Measurements from ENCODE around the gene CIPC. TPM values are rescaled to one million over a fixed set of nuclear protein-coding genes. Genes with fewer than 3 reads are reported as not detected.

CIPC gene
- total RNA-seq, 4 donors from 2014 or later, result 48.6 to 63.3 (median 54.6) TPM

DNA sequence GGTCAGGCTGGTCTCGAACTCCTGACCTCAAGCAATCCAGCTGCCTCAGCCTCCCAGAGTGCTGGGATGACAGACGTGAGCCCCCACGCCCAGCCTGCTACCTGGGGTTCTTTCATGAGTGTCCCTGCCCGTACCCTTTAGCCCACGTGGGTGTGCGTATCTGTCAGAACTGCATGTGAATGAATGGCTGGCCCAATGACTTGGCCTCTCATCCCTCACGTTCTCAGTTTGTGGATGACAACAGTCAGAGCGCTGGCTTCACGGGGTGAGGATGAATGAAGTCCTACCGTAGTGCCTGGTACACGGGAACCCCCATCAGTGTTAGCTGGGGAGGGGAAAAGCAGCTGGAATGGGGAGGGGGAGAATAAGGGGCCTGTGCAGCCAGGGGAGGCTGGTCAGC, 59.7 kb downstream of the CIPC start:
- TF ChIP-seq, protein P1, sequence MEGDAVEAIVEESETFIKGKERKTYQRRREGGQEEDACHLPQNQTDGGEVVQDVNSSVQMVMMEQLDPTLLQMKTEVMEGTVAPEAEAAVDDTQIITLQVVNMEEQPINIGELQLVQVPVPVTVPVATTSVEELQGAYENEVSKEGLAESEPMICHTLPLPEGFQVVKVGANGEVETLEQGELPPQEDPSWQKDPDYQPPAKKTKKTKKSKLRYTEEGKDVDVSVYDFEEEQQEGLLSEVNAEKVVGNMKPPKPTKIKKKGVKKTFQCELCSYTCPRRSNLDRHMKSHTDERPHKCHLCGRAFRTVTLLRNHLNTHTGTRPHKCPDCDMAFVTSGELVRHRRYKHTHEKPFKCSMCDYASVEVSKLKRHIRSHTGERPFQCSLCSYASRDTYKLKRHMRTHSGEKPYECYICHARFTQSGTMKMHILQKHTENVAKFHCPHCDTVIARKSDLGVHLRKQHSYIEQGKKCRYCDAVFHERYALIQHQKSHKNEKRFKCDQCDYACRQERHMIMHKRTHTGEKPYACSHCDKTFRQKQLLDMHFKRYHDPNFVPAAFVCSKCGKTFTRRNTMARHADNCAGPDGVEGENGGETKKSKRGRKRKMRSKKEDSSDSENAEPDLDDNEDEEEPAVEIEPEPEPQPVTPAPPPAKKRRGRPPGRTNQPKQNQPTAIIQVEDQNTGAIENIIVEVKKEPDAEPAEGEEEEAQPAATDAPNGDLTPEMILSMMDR (IDR thresholded peaks at IDR 0.05; ENCODE audit: low read depth), result no peak

DNA sequence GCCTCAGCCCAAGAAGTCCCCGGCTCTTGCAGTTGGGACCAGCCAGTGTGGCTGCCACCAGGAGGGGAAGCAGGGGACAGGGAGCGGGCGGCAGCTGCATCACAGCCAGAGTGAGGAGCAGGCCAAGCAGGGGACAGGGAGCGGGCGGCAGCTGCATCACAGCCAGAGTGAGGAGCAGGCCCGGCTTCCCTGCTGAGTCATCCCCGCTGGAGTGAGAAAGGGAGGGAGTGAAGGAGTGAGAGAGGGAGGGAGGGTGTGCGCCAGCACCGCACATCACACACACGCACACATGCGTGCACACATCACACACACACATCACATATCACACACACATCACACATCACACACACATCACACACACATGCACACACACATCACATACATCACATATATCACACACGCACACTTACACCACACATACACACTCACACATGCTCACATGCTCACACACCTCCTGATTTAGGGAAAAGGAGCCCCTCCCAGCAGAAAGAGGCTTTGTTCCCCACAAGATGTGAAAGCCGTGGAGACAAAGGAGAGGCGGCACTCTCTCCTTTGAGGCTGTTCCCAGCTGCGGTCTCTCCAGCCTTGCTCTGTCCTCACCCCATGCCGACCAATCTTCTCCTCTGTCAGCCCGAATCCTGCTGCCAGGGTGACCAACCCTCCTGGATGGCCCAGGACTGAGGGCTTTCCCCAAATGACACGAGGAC, 60.3 kb downstream of the CIPC start:
- TF ChIP-seq, protein P1 (IDR thresholded peaks at IDR 0.05; ENCODE audit: low read depth), result no peak

DNA sequence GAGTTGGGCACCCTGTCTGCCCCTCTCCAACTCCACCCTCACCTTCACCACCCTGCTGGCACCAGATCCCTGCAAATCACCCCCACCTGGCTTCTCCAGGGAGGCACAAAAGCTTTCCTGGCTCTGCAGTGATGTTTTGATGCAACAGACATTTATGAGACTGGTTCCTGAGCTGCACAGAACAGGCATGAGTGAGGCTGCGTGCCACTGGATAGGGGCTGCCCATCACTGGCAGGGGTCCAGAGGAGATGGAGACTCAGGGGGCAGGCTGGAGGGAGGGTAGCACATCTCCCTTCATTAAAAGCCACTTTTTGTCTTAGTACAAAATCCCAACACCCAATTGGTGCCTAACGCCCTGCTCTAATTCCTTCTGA, 60.8 kb downstream of the CIPC start:
- TF ChIP-seq, protein P1 (IDR thresholded peaks at IDR 0.05; ENCODE audit: low read depth), result no peak

DNA sequence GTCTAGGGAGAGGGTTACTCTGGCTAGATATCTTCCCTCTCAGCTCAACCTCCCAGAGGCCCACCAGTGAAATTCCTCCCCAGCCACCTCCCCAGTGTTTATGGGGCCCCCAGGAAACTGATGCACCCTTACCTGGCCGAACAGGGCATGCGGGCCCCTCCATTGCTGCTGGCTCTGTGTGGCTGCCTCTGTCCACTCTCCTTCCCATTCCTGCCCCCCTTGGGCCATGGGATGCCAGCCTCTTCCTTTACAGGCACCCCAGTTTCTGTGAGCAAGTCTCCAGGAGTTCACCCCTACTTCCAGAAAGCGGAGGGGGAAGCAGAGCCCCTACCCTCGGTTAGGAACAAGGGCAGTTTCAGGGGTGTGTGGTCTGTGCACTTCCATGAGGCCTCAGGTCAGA, 63.0 kb downstream of the CIPC start:
- TF ChIP-seq, protein P1 (IDR thresholded peaks at IDR 0.05; ENCODE audit: low read depth), result no peak

Other genes starting within 250 kb of the CIPC start
- 10 to 100 TPM; 14.0 to 76.7 (median 26.1) TPM for gene IRF2BPL, start 69.5 kb upstream of the CIPC start, total RNA-seq
- gene ZDHHC22, start 43.5 kb downstream of the CIPC start, total RNA-seq, result not detected
- under 1 TPM in 1 of 4 donors, not detected in 3; 0.17 TPM for gene TMEM63C, start 83.5 kb downstream of the CIPC start, total RNA-seq
- not detected for gene NGB, start 172.9 kb downstream of the CIPC start, total RNA-seq
- gene POMT2, start 222.6 kb downstream of the CIPC start, total RNA-seq, result 10 to 100 TPM in 3 of 4 donors, 1 to 10 TPM in 1; 6.2 to 33.0 (median 13.9) TPM
- 10 to 100 TPM in 3 of 4 donors, 1 to 10 TPM in 1; 6.5 to 52.4 (median 24.3) TPM for gene GSTZ1, start 222.8 kb downstream of the CIPC start, total RNA-seq